PC-3 (cell line): ENCODE data around the gene GABBR2. TPM values are rescaled to one million over a fixed set of nuclear protein-coding genes. Genes with fewer than 3 reads are reported as not detected.
"Not testable (repeated sequence)": the region's sequence is repeated elsewhere in the genome, so short reads cannot be mapped to it uniquely, and the experiment has no call there.

Source experiments
- ATAC-seq: fragments of 200-7000 bp; cut with Tn5 transposase; 2 replicates; pipeline ENCODE4 v1.9.1; 2020; ENCODE audit warnings: mild to moderate bottlenecking, moderate library complexity
- BruUV-seq: library from RNA; stranded (reverse); fragments of 400-500 nt; replicated peaks from 2 replicates; lab custom pipeline; 2021; lab: Mats Ljungman, UMichigan
- CTCF ChIA-PET: fragments of 300-600 bp; sonication (Branson Sonifier 250); formaldehyde crosslinking; loops from one replicate; lab custom pipeline; 2022; ENCODE audit warnings: antibody characterized with exemption; lab: Charles Lee
- POLR2A ChIA-PET: fragments of 300-600 bp; sonication (Branson Sonifier 250); formaldehyde crosslinking; loops from one replicate; lab custom pipeline; 2022; ENCODE audit warnings: antibody characterized with exemption; ENCODE audit not compliant: unreplicated experiment; lab: Charles Lee
- DNase-seq: peaks from one replicate; pipeline ENCODE4 v3.0.0-alpha.2; 2015
- H2AFZ ChIP-seq: fragments of 300-600 bp; sonication (generic); 2 replicates; pipeline ENCODE4 v1.6.0; 2016; ENCODE audit warnings: antibody characterized with exemption, low read length
- H3F3A ChIP-seq: fragments of 300-600 bp; sonication (generic); one replicate; pipeline ENCODE4 v1.6.0; 2017; ENCODE audit warnings: antibody characterized with exemption, low read length, control low read depth, mild to moderate bottlenecking; ENCODE audit not compliant: unreplicated experiment
- H3K27ac ChIP-seq: fragments of 300-600 bp; sonication (generic); 2 replicates; pipeline ENCODE4 v1.5.1; 2016; ENCODE audit warnings: mild to moderate bottlenecking, low read length
- H3K27me3 ChIP-seq: fragments of 300-600 bp; sonication (generic); 2 replicates; pipeline ENCODE4 v1.6.1; 2016; ENCODE audit warnings: low read length, mixed read lengths
- H3K36me3 ChIP-seq: fragments of 300-600 bp; sonication (generic); 2 replicates; pipeline ENCODE4 v1.6.1; 2016; ENCODE audit warnings: low read depth, mixed run types, low read length, mixed read lengths
- H3K4me1 ChIP-seq: fragments of 300-600 bp; sonication (generic); 2 replicates; pipeline ENCODE4 v1.5.1; 2016; ENCODE audit warnings: low read length; ENCODE audit not compliant: insufficient read depth
- H3K4me2 ChIP-seq: fragments of 300-600 bp; sonication (generic); 2 replicates; pipeline ENCODE4 v1.6.0; 2016; ENCODE audit warnings: low read length
- H3K4me3 ChIP-seq: fragments of 300-600 bp; sonication (generic); 2 replicates; pipeline ENCODE4 v1.5.1; 2016; ENCODE audit warnings: mild to moderate bottlenecking, low read length, mixed read lengths
- H3K79me2 ChIP-seq: fragments of 300-600 bp; sonication (generic); 2 replicates; pipeline ENCODE4 v1.6.1; 2017; ENCODE audit warnings: low read length, mixed read lengths
- H3K9ac ChIP-seq: fragments of 300-600 bp; sonication (generic); 2 replicates; pipeline ENCODE4 v1.6.0; 2016; ENCODE audit warnings: mild to moderate bottlenecking, low read length
- H3K9me2 ChIP-seq: fragments of 300-600 bp; sonication (generic); replicated peaks from 2 replicates; pipeline ENCODE4 v1.6.1; 2016; ENCODE audit warnings: mixed run types, low read length, mixed read lengths
- H3K9me3 ChIP-seq: fragments of 300-600 bp; sonication (generic); 2 replicates; pipeline ENCODE4 v1.6.1; 2016; ENCODE audit warnings: low read length, mixed read lengths
- H4K20me1 ChIP-seq: fragments of 300-600 bp; sonication (generic); 2 replicates; pipeline ENCODE4 v1.6.1; 2016; ENCODE audit warnings: low read length, mixed read lengths
- CTCF ChIP-seq: fragments of 300-600 bp; sonication (generic); conservative IDR thresholded peaks from 2 replicates; pipeline ENCODE4 v1.5.1; 2017; ENCODE audit warnings: antibody characterized with exemption, low read depth, mild to moderate bottlenecking, low read length
- EZH2 ChIP-seq: fragments of 300-600 bp; sonication (generic); IDR thresholded peaks from one replicate; pipeline ENCODE4 v1.6.1; 2017; ENCODE audit warnings: antibody characterized with exemption, mild to moderate bottlenecking, low read length; ENCODE audit not compliant: unreplicated experiment
- EZH2phosphoT487 ChIP-seq: fragments of 300-600 bp; sonication (generic); IDR thresholded peaks from 2 replicates; pipeline ENCODE4 v1.6.1; 2018; ENCODE audit warnings: mild to moderate bottlenecking, antibody characterized with exemption, low read length, borderline replicate concordance
- intact Hi-C: fragments of 100-400 bp; cut with micrococcal nuclease; formaldehyde crosslinking; loops from 2 replicates; pipeline ENCODE4 v1.9.0; 2023
- total RNA-seq: library from RNA; depleted of rRNA; stranded (reverse); fragments of >200 nt; gene quantifications from 2 replicates; pipeline ENCODE4 v1.2.3, GENCODE V29; 2014

The GABBR2 gene
- total RNA-seq, 1 experiment from 2014 or later: 0.44 TPM

- Histone ChIP-seq H3K9ac (no peak overlapping the region), H3F3A (no peaks in the 10 kb centered on the region), H3K36me3 (no peaks in the 10 kb centered on the region), H3K4me3 (no peak overlapping the region), H3K9me3 (no peaks in the 10 kb centered on the region), H4K20me1 (no peaks in the 10 kb centered on the region), H3K79me2 (no peaks in the 10 kb centered on the region), H3K27me3 (peaks cover 13% of the 10 kb centered on the region), H3K4me2 (no peak overlapping the region), H3K27ac (no peak overlapping the region), H3K4me1 (no peaks in the 10 kb centered on the region), H3K9me2 (no peaks in the 10 kb centered on the region), H2AFZ (no peak overlapping the region)
- DNase-seq (no peak), ATAC-seq (no peak)
- TF ChIP-seq EZH2phosphoT487: no peak
- no TSS peak for BruUV-seq
- ChIA-PET POLR2A (no interaction called here), CTCF (no interaction called here)
- intact Hi-C loops: no loop called here
Measured at GRCh38 chr9:98271479-98271878, 437.3 kb downstream of the GABBR2 start.

GRCh38 chr9:98270284-98270683, 438.5 kb downstream of the GABBR2 start:
- H3K4me1 ChIP-seq, H3K9ac ChIP-seq, POLR2A ChIA-PET, ATAC-seq, H3K27me3 ChIP-seq, H3K9me3 ChIP-seq, BruUV-seq, H3K27ac ChIP-seq, H3K9me2 ChIP-seq, H3K4me2 ChIP-seq, H3F3A ChIP-seq, H3K79me2 ChIP-seq, intact Hi-C loops, H3K4me3 ChIP-seq, CTCF ChIA-PET, H3K36me3 ChIP-seq, H2AFZ ChIP-seq, H4K20me1 ChIP-seq, DNase-seq: not testable (repeated sequence)

GRCh38 chr9:98269652-98270051, 439.1 kb downstream of the GABBR2 start:
- H3K27me3 ChIP-seq, intact Hi-C loops, H2AFZ ChIP-seq, H3K4me1 ChIP-seq, H3K9me2 ChIP-seq, H3K9ac ChIP-seq, H3K79me2 ChIP-seq, H3K9me3 ChIP-seq, H3K27ac ChIP-seq, H3F3A ChIP-seq, CTCF ChIA-PET, DNase-seq, H3K4me3 ChIP-seq, BruUV-seq, POLR2A ChIA-PET, H3K36me3 ChIP-seq, H3K4me2 ChIP-seq, ATAC-seq, H4K20me1 ChIP-seq: not testable (repeated sequence)

GRCh38 chr9:98267556-98267955, 441.2 kb downstream of the GABBR2 start:
- DNase-seq, CTCF ChIA-PET, H3K9me2 ChIP-seq, POLR2A ChIA-PET, H3K4me1 ChIP-seq, H4K20me1 ChIP-seq, intact Hi-C loops, H3K27me3 ChIP-seq, BruUV-seq, H3K79me2 ChIP-seq, H2AFZ ChIP-seq, H3K4me3 ChIP-seq, H3F3A ChIP-seq, H3K36me3 ChIP-seq, ATAC-seq, H3K9me3 ChIP-seq, H3K4me2 ChIP-seq, H3K9ac ChIP-seq, H3K27ac ChIP-seq: not testable (repeated sequence)

GRCh38 chr9:98264516-98264915, 444.2 kb downstream of the GABBR2 start:
- DNase-seq (no peak), ATAC-seq (no peak)
- no peaks in the 10 kb centered on the region for H3K36me3 ChIP-seq
- H3K27ac ChIP-seq: no peak overlapping the region
- H3K9me2 ChIP-seq: no peaks in the 10 kb centered on the region
- no peaks in the 10 kb centered on the region for H3K9me3 ChIP-seq
- H3K4me2 ChIP-seq: no peak overlapping the region
- no peaks in the 10 kb centered on the region for H3K79me2 ChIP-seq
- ChIA-PET CTCF (no interaction called here), POLR2A (no interaction called here)
- no peaks in the 10 kb centered on the region for H4K20me1 ChIP-seq
- intact Hi-C loops: loop anchor here (5.0 kb wide), 1 partner anchor 72 kb away; the partner anchor contains the start of gene CORO2A
- no peak overlapping the region for H3K4me3 ChIP-seq
- H3K27me3 ChIP-seq: no peaks in the 10 kb centered on the region
- H3F3A ChIP-seq: no peaks in the 10 kb centered on the region
- no peak overlapping the region for H2AFZ ChIP-seq
- H3K9ac ChIP-seq: no peak overlapping the region
- no TSS peak for BruUV-seq
- no peaks in the 10 kb centered on the region for H3K4me1 ChIP-seq
- TF ChIP-seq EZH2phosphoT487 (no peak), CTCF (no peak), EZH2 (no peak)
